ENCODE results near the gene FERMT2. TPM values are rescaled to one million over a fixed set of nuclear protein-coding genes. Genes with fewer than 3 reads are reported as not detected.

Gene FERMT2
- total and polyA plus RNA-seq, 9 of the 15 experiments (the other 6 are each of a cell fraction or from before 2014, with no cell fraction given) = 0.10 to 1.3 (median 0.40) TPM

- no peak for DNase-seq (ENCODE audit: extremely low read depth in 1 of 4, low spot score in 3 of 4)
- Histone ChIP-seq H3K36me3 (ENCODE audit: control insufficient read depth, insufficient read depth, low read length) (no peaks in the 10 kb centered on the region), H3K9me1 (ENCODE audit: control insufficient read depth, insufficient read depth, low read length) (no peaks in the 10 kb centered on the region), H3K4me2 (ENCODE audit: insufficient read depth, low read length) (no peak overlapping the region), H2AFZ (ENCODE audit: low read depth, low read length) (no peak overlapping the region), H3K4me1 (replicated peaks in 1 of 2; ENCODE audit: control insufficient read depth in 2 of 2, insufficient read depth in 2 of 2, low read length in 2 of 2) (no peaks in the 10 kb centered on the region), H3K9me3 (replicated peaks; ENCODE audit: control insufficient read depth, insufficient read depth, low read depth, low read length) (no peaks in the 10 kb centered on the region), H3K79me2 (ENCODE audit: control insufficient read depth, insufficient read depth, low read length) (no peaks in the 10 kb centered on the region), H3K27me3 (ENCODE audit: control insufficient read depth in 2 of 2, insufficient read depth in 2 of 2, low read length in 2 of 2) (0 out of 5 replicates have a peak, but pooled peaks cover 0 to 6% of the 10 kb centered on the region in 2 experiments), H3K9ac (ENCODE audit: insufficient read depth in 1 of 2, low read depth in 2 of 2, low read length in 2 of 2) (no peak overlapping the region), H4K20me1 (replicated peaks; ENCODE audit: control insufficient read depth, insufficient read depth, low read length) (no peaks in the 10 kb centered on the region), H3K27ac (ENCODE audit: extremely low read depth, low read depth, low read length) (no peak overlapping the region), H3K4me3 (no peak overlapping the region)
- BruUV-seq (replicated peaks) = no TSS peak
- intact Hi-C loops (cut with micrococcal nuclease) (no loop called here), in situ Hi-C loops (cut with MboI) (no loop called here)
- CTCF ChIA-PET (ENCODE audit: low intra/inter-chr PET ratio) = no interaction called here
- TF ChIP-seq HLTF (IDR thresholded peaks at IDR 0.05) = no peak
- no peak for TF ChIP-seq SIN3A (IDR thresholded peaks at IDR 0.05; ENCODE audit: borderline replicate concordance in 2 of 2, control insufficient read depth in 1 of 2, low read depth in 2 of 2, low read length in 2 of 2)
- TF ChIP-seq, protein P1, sequence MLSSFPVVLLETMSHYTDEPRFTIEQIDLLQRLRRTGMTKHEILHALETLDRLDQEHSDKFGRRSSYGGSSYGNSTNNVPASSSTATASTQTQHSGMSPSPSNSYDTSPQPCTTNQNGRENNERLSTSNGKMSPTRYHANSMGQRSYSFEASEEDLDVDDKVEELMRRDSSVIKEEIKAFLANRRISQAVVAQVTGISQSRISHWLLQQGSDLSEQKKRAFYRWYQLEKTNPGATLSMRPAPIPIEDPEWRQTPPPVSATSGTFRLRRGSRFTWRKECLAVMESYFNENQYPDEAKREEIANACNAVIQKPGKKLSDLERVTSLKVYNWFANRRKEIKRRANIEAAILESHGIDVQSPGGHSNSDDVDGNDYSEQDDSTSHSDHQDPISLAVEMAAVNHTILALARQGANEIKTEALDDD (IDR thresholded peaks at IDR 0.05) = no peak
- no peak for TF ChIP-seq ZNF24 (IDR thresholded peaks at IDR 0.05)
- TF ChIP-seq ESRRA (IDR thresholded peaks at IDR 0.05; ENCODE audit: borderline replicate concordance, low read depth) = no peak
- TF ChIP-seq HDAC3 (IDR thresholded peaks at IDR 0.05; ENCODE audit: borderline replicate concordance, partially characterized antibody) = no peak
- TF ChIP-seq, protein P2, sequence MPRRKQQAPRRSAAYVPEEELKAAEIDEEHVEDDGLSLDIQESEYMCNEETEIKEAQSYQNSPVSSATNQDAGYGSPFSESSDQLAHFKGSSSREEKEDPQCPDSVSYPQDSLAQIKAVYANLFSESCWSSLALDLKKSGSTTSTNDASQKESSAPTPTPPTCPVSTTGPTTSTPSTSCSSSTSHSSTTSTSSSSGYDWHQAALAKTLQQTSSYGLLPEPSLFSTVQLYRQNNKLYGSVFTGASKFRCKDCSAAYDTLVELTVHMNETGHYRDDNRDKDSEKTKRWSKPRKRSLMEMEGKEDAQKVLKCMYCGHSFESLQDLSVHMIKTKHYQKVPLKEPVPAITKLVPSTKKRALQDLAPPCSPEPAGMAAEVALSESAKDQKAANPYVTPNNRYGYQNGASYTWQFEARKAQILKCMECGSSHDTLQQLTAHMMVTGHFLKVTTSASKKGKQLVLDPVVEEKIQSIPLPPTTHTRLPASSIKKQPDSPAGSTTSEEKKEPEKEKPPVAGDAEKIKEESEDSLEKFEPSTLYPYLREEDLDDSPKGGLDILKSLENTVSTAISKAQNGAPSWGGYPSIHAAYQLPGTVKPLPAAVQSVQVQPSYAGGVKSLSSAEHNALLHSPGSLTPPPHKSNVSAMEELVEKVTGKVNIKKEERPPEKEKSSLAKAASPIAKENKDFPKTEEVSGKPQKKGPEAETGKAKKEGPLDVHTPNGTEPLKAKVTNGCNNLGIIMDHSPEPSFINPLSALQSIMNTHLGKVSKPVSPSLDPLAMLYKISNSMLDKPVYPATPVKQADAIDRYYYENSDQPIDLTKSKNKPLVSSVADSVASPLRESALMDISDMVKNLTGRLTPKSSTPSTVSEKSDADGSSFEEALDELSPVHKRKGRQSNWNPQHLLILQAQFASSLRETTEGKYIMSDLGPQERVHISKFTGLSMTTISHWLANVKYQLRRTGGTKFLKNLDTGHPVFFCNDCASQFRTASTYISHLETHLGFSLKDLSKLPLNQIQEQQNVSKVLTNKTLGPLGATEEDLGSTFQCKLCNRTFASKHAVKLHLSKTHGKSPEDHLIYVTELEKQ (CRISPR knock-in tag; IDR thresholded peaks at IDR 0.05) = no peak
- no peak for TF ChIP-seq FOXJ2 (tag; IDR thresholded peaks at IDR 0.05)
- TF ChIP-seq, protein P3, sequence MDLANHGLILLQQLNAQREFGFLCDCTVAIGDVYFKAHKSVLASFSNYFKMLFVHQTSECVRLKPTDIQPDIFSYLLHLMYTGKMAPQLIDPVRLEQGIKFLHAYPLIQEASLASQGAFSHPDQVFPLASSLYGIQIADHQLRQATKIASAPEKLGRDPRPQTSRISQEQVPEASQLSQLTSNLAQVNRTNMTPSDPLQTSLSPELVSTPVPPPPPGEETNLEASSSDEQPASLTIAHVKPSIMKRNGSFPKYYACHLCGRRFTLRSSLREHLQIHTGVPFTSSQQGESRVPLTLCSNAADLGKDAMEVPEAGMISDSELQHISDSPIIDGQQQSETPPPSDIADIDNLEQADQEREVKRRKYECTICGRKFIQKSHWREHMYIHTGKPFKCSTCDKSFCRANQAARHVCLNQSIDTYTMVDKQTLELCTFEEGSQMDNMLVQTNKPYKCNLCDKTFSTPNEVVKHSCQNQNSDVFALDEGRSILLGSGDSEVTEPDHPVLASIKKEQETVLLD (IDR thresholded peaks at IDR 0.05) = no peak
- TF ChIP-seq ZNF583 (CRISPR knock-in tag; IDR thresholded peaks at IDR 0.05) = no peak
- TF ChIP-seq YY1 (IDR thresholded peaks at IDR 0.05; ENCODE audit: borderline replicate concordance in 1 of 3, control insufficient read depth in 1 of 3, extremely low read depth in 1 of 3, insufficient read depth in 3 of 3, insufficient read length in 1 of 3, insufficient replicate concordance in 2 of 3, low read depth in 1 of 3, low read length in 2 of 3) = no peak
- TF ChIP-seq NELFE (IDR thresholded peaks at IDR 0.05; ENCODE audit: insufficient read depth, insufficient read length) = no peak
- TF ChIP-seq, protein P4, sequence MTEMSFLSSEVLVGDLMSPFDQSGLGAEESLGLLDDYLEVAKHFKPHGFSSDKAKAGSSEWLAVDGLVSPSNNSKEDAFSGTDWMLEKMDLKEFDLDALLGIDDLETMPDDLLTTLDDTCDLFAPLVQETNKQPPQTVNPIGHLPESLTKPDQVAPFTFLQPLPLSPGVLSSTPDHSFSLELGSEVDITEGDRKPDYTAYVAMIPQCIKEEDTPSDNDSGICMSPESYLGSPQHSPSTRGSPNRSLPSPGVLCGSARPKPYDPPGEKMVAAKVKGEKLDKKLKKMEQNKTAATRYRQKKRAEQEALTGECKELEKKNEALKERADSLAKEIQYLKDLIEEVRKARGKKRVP (CRISPR knock-in tag; IDR thresholded peaks at IDR 0.05) = no peak
- 6% methylated on average over 2 of the region's 2 CpGs for WGBS (ENCODE audit: insufficient coverage, low coverage, missing lambda C conversion rate)
- ATAC-seq = no peak
- FAIRE-seq = no peak
- POLR2A ChIA-PET = no interaction called here
Measured at GRCh38 chr14:52996493-52996892, 45.6 kb upstream of the FERMT2 start.

Measured in K562 (cell line).